ENCODE measurements around the gene RET. TPM values are rescaled to one million over a fixed set of nuclear protein-coding genes. Genes with fewer than 3 reads are reported as not detected.

The RET gene
- total and polyA plus RNA-seq, 2 of the 8 experiments (the other 6 are each of a cell fraction or from before 2014, with no cell fraction given) = 6.7 to 8.4 TPM

GRCh38 chr10:43043342-43043772 lies 33.5 kb upstream of the RET start (continued):
- TF ChIP-seq NANOG (IDR thresholded peaks at IDR 0.05; ENCODE audit: insufficient read depth, low read depth, low read length, poor library complexity, severe bottlenecking) (no peak), SAP30 (IDR thresholded peaks at IDR 0.05; ENCODE audit: insufficient read depth, insufficient replicate concordance, low read length) (no peak), TAF1 (IDR thresholded peaks at IDR 0.05; ENCODE audit: low read depth, low read length) (no peak), ATF3 (IDR thresholded peaks at IDR 0.05; ENCODE audit: insufficient read depth, low read depth, low read length) (no peak), CTCF (IDR thresholded peaks at IDR 0.05; ENCODE audit: control extremely low read depth in 1 of 3, insufficient read depth in 1 of 3, low read depth in 1 of 3, low read length in 3 of 3) (no peak), ATF2 (IDR thresholded peaks at IDR 0.05; ENCODE audit: low read length) (no peak)

Data from H1 (cell line).